BE2C (cell line): Measurements from ENCODE around the gene MPI.
A peak's percentile ranks its signal among the peaks of the same experiment; 100 is the strongest.
"Not testable (repeated sequence)": the region's sequence is repeated elsewhere in the genome, so short reads cannot be mapped to it uniquely, and the experiment has no call there.

Source experiments
- DNase-seq: peaks from one replicate; pipeline ENCODE4 v3.0.0-alpha.2; 2020
- H3K27me3 ChIP-seq: fragments of 250-450 bp; sonication (Bioruptor Pico); 2 replicates; pipeline ENCODE4 v1.5.1; 2020; ENCODE audit warnings: mild to moderate bottlenecking
- H3K36me3 ChIP-seq: fragments of 250-450 bp; sonication (Bioruptor Pico); 2 replicates; pipeline ENCODE4 v1.5.1; 2020; ENCODE audit warnings: mild to moderate bottlenecking
- H3K4me1 ChIP-seq: fragments of 250-450 bp; sonication (Bioruptor Pico); 2 replicates; pipeline ENCODE4 v1.5.1; 2020
- H3K4me3 ChIP-seq: 2 replicates; pipeline ENCODE4 v1.5.1; 2011; ENCODE audit warnings: low read depth, low read length
- H3K9me3 ChIP-seq: fragments of 250-450 bp; sonication (Bioruptor Pico); 2 replicates; pipeline ENCODE4 v1.5.1; 2020
- CTCF ChIP-seq: IDR thresholded peaks from 2 replicates; pipeline ENCODE4 v1.5.1; 2012; ENCODE audit warnings: mild to moderate bottlenecking, low read depth, low read length

The MPI gene

GRCh38 chr15:74906450-74907162, 16.8 kb downstream of the MPI start, which contains the start of gene FAM219B:
TSS of gene FAM219B (minus strand) at chr15:74906851. CDS start at chr15:74906800, 51 bp downstream.
- H3K4me1 ChIP-seq, result no peaks in the 10 kb centered on the region
- TF ChIP-seq CTCF, result no peak
- no peaks in the 10 kb centered on the region for H3K27me3 ChIP-seq

GRCh38 chr15:74907163-74907870, 17.5 kb downstream of the MPI start:
- Histone ChIP-seq H3K27me3 (no peaks in the 10 kb centered on the region), H3K9me3 (no peaks in the 10 kb centered on the region), H3K4me1 (no peaks in the 10 kb centered on the region), H3K4me3 (peak overlapping the region; percentile 94), H3K36me3 (peaks cover 33% of the 10 kb centered on the region)
- no peak for DNase-seq
- no peak for TF ChIP-seq CTCF

More at GRCh38 chr15:74906450-74907162, 16.8 kb downstream of the MPI start, which contains the start of gene FAM219B:
- H3K36me3 ChIP-seq, result peaks cover 34% of the 10 kb centered on the region
- H3K9me3 ChIP-seq, result no peaks in the 10 kb centered on the region
- peak within 1 kb of the TSS; percentile 94 for H3K4me3 ChIP-seq
- peak; percentile 94 for DNase-seq

GRCh38 chr15:74908635-74909034, 18.8 kb downstream of the MPI start:
- H3K4me1 ChIP-seq, result no peaks in the 10 kb centered on the region
- no peak for TF ChIP-seq CTCF
- H3K27me3 ChIP-seq, result no peaks in the 10 kb centered on the region
- DNase-seq, result no peak
- no peak overlapping the region for H3K4me3 ChIP-seq
- no peaks in the 10 kb centered on the region; the same call in 1 of the 2 replicates for H3K9me3 ChIP-seq
- peaks cover 33% of the 10 kb centered on the region for H3K36me3 ChIP-seq

GRCh38 chr15:74913041-74913440, 23.2 kb downstream of the MPI start:
- H3K4me1 ChIP-seq, result no peaks in the 10 kb centered on the region

GRCh38 chr15:74913799-74914198, 24.0 kb downstream of the MPI start:
- H3K4me3 ChIP-seq, H3K27me3 ChIP-seq, DNase-seq, H3K4me1 ChIP-seq, H3K9me3 ChIP-seq: not testable (repeated sequence)
- peaks cover 64% of the 10 kb centered on the region for H3K36me3 ChIP-seq

More at GRCh38 chr15:74913041-74913440, 23.2 kb downstream of the MPI start:
- Histone ChIP-seq H3K9me3 (no peaks in the 10 kb centered on the region; the same call in 1 of the 2 replicates), H3K36me3 (peaks cover 56% of the 10 kb centered on the region), H3K27me3 (no peaks in the 10 kb centered on the region), H3K4me3 (no peak overlapping the region)
- TF ChIP-seq CTCF, result no peak
- DNase-seq, result no peak

- TF ChIP-seq CTCF, result no peak
- H3K36me3 ChIP-seq, result peaks cover 91% of the 10 kb centered on the region
- H3K27me3 ChIP-seq, result no peaks in the 10 kb centered on the region
- H3K4me1 ChIP-seq, result no peaks in the 10 kb centered on the region
- no peaks in the 10 kb centered on the region; the same call in 1 of the 2 replicates for H3K9me3 ChIP-seq
- no peak overlapping the region for H3K4me3 ChIP-seq
- DNase-seq, result no peak
These were observed 27.8 kb downstream of the MPI start for GRCh38 chr15:74917676-74918075.
